Measurements from ENCODE around the gene KIAA1755.

DNA sequence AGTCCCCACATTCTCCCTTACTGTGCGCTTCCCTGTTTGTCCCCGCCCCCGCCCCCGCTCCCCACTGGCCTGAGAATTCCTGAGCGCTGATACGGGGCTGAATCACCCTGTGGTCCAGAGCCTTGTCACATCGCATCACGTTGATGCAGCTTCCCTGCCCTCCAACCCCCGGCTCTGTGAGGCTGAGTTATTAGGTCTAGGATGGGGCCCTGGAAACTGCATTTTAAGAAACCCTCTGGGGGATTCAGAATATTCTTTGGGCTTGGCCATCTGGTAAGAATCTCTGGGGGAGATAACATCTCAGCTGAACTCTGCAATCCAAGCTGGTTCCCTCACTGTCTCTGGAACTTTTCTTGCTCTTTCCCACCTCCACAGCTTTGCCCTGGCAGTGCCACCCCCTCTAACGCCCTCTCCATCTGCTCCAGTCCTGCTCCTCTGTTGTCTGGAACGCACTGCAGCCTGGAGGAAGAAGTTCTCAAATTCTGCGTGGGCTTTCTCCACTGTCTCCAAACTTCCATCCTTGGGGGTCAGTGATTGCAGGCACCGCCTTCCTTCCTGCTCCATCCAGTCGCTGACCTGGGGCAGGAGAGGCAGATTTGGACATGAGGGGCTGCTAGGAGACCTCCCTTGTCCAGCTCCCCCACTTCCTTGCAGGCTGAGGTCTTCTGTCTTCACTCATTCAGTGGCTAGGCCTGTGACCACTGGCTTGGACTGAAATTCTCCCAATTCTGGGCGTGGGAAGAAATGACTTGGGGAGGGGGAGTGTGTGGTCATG is 42.6 kb downstream of the KIAA1755 start:
- TF ChIP-seq POLR2AphosphoS5 (IDR thresholded peaks at IDR 0.05) = no peak
- TF ChIP-seq, protein P1, sequence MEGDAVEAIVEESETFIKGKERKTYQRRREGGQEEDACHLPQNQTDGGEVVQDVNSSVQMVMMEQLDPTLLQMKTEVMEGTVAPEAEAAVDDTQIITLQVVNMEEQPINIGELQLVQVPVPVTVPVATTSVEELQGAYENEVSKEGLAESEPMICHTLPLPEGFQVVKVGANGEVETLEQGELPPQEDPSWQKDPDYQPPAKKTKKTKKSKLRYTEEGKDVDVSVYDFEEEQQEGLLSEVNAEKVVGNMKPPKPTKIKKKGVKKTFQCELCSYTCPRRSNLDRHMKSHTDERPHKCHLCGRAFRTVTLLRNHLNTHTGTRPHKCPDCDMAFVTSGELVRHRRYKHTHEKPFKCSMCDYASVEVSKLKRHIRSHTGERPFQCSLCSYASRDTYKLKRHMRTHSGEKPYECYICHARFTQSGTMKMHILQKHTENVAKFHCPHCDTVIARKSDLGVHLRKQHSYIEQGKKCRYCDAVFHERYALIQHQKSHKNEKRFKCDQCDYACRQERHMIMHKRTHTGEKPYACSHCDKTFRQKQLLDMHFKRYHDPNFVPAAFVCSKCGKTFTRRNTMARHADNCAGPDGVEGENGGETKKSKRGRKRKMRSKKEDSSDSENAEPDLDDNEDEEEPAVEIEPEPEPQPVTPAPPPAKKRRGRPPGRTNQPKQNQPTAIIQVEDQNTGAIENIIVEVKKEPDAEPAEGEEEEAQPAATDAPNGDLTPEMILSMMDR (IDR thresholded peaks at IDR 0.05) = no peak
